Erythroblast (primary cell): ENCODE measurements around the gene FGD4.

Source experiments
- GATA1 ChIP-seq: IDR thresholded peaks from 2 replicates; pipeline ENCODE4 v1.6.1; 2011; ENCODE audit warnings: low read depth, mild to moderate bottlenecking, control low read depth, low read length, moderate library complexity
- POLR2A ChIP-seq: IDR thresholded peaks from 2 replicates; pipeline ENCODE4 v1.6.1; 2011; ENCODE audit warnings: mild to moderate bottlenecking, low read length

GRCh38 chr12:32444895-32445294 is 45.5 kb downstream of the FGD4 start:
- no peak for TF ChIP-seq POLR2A
- TF ChIP-seq GATA1 = no peak
